ENCODE measurements around the gene CST6.
A peak's percentile ranks its signal among the peaks of the same experiment; 100 is the strongest.

Gene CST6

DNA sequence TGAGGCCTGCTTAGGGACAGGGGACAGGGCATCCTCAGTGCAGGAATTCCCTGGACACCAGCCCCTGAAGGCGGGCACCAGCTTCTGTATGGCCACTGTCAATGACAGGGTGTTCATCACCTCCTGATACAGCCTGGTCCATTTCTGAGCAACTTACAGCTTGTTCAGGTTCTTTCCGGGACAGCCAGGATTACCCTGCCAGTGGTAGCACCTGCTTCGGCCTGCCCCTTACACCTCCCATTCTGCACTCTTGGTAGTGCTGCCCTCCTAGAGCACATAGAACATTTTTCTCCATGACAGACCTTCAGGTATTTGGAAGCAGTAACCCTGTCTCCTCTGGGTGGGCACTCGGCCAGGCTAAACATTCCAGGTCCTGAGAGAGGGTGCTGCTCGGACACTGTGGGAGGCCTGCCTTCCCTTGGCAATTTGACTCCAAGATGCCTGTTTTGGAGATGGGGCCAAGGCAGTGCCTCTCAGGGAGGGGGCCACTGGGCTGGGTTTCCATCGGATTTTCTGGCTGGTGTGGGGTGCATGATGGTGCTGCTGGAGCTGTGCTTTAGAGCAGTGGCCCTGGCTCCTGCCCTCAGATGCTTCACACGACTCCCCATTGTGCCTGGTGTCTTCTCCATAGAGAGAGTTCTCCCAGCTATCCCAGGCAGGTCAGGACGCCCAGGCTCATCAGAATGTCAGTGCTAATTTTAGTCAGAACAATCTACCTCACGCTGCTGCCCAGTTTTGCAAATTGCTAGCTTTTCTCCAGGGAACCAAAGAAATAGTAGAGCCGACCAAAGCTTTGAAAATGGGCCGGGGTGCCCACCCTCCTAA is 35.9 kb downstream of the CST6 start:
- DNase-seq (ENCODE audit: low read depth in 2 of 2) = no peak

DNA sequence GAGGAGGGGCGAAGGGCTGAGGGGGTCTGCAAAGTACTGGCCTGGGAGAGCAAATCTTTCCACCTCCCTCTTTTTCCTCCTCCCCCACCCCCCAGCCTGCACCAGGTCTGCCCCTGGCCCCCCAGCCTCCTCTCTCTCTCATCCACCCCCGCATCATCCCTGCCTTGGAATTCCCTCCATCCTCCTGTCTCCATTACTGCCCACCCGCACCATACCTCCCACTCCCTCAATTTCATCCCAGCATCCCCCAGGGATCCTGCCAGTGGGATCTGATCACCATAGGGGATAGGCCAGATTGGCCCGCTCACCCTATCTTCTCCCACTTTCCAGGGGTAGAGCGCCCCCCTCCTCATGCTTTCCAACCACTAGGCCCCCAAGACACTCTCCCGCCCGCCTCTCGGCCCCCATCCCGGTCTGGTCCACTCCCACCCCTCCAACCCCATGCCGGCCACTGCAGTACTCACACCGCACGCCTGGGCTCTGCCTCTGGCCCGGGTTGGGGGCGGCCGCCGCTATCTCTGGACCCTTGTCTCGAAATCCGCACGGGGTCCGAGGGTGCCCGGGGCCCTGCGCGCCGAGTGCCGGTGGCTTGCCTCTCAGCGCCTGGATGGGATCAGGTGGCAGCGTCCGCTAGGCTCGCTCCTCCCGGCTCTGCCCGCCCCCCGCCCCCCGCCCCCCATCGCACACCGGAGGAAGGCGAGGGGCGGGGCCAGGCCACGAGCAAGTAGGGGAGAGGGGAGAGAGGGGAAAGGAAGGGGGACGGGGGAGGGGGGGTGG is 36.9 kb downstream of the CST6 start, which contains the start of gene GAL3ST3:
Gene GAL3ST3 (minus strand): TSS at position 615 of the 777 bp plus-strand sequence. CDS start 3,746 bp downstream, outside the sequence.
- no peak for DNase-seq (ENCODE audit: low read depth in 2 of 2)

DNA sequence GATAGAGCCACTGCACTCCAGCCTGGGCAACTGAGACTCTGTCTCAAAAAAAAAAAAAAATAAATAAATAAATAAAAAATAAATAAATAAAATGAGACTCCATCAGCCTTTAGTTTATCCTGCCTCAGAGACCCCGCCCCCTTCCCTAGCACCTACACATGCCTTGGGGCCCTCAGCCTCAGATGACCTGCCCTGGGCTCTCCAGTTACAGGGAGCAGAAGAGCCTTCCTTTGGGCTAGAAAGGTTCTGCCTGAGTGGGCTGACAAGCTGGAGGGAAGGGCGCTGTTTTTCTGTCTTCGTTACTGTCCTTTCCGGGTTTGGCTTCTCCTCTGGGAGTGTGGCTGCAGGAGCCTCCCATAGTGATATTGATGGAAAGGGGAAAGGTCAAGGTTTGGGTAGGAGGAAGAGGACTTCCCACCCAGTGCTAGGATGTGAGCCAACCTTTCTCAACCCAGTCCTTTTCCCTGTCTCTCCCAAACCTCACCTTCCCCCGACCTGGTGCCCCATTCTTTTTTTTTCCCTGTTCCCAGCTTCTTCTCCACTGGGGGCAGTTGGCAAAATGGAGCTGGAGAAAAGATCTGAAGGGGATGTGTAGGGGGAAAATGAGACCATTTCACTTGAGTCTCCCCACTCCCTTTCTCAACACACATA is 38.9 kb downstream of the CST6 start:
- no peak for DNase-seq (ENCODE audit: low read depth in 2 of 2)

DNA sequence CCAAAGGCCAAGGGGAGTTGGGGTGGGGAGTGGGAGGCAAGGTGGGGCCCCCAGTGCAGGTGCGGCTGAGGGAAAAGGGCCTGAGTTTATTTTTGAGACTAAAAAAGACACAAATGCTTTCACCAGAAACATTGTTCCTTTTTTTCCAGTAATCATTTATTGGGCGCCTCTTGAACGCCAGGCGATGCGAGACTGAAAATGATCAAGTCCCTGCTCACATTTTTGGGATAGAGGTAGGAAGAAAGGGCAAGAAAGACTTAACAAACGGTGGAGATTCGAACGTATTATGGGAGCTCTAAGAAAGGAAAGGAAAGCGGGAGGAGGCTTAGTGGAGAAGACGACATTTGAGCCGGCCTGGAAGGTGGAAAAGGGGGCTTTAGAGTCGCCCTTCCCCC is 39.6 kb downstream of the CST6 start:
- DNase-seq (ENCODE audit: low read depth in 2 of 2) = no peak

DNA sequence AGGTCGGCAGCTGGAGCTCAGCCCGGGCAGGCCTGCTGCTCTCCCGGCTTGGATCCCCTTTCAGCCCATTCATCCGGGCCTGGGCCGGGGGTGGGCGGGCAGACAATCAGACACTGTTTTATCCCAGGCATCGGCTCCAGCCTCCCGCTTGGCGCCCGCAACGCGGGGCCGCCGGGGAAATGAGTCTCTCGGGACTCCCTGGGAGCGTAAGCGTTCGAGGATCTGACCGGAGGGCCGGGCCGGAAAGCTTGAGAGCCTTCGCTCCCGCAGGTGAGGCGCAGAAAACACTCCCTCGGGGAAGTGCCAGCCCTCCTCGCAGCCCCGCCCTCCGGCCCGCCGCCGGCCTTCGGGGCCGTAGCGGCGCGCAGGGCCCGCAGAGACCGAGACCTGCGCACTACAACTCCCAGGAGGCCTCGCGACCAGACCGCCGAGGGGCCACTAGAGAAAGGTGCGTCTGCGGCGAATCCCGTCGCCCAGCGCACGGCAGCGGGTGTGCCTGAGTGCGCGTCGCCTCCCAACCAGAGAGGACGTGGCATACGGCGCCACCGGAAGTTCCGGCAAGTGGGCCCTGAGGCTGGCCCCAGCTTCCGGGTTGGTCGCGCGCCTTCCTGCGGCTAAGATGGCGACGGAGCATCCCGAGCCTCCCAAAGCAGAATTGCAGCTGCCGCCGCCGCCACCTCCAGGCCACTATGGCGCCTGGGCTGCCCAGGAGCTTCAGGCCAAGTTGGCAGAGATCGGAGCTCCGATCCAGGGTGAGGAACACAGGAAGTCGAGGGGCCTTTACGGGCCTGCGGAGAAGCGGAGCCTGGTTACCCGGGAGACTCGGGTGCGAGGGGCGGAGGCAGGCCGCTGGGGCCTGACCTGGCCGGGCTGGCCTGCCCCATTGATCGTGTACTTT is 40.2 kb downstream of the CST6 start, which contains the start of gene SF3B2:
Gene SF3B2 (plus strand): TSS at position 599 of the 898 bp plus-strand sequence. CDS start 21 bp downstream, at position 620.
- DNase-seq (ENCODE audit: low read depth in 2 of 2) = peak; percentile 92 to 94

DNA sequence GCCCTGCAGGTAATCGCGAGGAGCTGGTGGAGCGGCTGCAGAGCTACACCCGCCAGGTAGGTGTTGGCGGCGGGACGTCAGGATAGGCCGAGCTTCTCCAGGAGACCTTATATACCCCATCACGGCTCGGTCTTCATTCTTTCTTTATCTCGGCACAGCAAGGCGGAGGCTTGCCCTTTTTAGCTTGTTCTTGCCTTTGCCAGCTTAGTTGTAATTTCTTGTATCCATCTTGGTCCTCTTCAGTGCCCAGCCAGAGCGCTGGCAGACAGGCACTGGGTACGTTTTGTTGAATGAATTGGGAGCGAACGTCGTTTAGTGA is 40.8 kb downstream of the CST6 start:
- no peak for DNase-seq (ENCODE audit: low read depth in 2 of 2)

DNA sequence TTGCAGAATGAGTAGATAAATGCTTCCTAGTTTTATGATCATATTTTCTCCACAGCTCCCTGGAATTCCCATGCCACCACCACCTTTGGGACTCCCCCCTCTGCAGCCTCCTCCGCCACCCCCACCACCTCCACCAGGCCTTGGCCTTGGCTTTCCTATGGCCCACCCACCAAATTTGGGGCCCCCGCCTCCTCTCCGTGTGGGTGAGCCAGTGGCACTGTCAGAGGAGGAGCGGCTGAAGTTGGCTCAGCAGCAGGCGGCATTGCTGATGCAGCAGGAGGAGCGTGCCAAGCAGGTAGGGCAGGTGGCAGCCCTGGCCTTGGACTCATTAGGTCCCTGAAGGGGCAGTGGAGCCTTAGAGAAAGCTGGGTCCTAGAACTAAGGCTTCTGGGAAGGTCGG is 43.2 kb downstream of the CST6 start:
- DNase-seq (ENCODE audit: low read depth in 2 of 2) = no peak

DNA sequence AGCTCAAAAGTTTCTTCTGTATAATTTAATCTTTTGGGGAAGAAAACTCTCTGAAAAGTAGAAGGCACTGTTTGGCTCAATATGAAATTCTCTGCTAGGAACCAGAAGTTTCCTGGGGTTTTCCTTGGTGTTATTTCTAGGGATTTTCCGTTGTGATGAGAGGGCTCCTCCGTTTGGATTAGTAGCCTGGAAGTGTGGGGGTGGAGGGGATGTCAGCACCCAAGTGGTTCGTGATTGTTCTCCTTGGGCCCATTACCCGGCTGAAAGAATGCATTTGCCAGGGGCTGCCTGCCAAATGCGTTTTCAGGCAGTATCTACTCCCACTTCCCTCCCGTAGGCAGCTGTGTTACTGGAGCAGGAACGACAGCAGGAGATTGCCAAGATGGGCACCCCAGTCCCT is 44.7 kb downstream of the CST6 start:
- DNase-seq (ENCODE audit: low read depth in 2 of 2) = no peak

DNA sequence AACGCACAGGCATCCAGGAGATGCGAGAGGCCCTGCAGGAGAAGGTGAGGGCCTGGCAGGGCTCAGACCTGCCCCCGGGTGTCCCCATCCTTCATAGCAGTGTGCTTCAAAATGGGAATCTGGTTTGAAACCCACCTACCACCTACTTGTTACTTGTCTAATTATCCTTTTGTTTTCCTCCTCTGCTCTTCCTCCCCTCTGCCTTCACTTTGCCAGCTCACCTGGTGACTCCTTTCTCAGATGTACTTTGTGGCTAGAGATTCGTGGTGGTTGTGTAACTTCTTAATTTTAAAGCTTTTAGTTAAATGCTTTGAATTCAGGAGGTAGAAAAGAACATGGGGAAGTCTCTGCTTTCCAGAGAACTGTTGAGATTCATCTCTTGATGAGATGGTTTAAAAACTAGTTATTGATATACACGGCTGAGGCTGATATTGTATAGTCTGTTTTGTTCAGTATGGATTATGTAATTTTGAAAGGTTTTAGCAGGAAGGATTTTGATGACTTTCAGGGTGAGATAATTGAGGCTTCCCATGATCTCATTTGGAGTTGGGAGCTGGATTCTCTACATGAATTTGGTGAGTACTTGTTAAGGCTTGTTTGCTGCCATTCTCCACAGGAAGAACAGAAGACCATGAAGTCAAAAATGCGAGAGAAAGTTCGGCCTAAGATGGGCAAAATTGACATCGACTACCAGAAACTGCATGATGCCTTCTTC is 48.3 kb downstream of the CST6 start:
- no peak for DNase-seq (ENCODE audit: low read depth in 2 of 2)

DNA sequence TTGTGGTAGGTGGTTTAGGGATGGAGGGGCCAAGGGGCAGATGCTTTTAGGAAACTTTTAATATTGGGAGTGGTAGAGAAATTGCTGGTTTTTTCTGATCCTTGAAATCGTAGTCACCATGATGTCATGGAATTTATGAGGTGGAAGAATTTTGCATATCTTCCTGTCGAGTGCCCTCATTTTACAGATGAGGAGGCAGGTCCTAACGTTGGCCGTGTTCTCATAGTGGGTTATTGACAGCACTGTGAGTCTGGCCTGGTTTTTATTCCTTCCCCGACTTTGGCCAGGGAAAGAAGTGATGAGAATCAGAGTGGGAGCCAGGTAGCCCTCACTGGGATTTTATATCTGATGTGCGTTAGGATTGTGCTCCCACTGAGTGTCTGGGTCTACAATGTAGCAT is 49.5 kb downstream of the CST6 start:
- no peak for DNase-seq (ENCODE audit: low read depth in 2 of 2)

DNA sequence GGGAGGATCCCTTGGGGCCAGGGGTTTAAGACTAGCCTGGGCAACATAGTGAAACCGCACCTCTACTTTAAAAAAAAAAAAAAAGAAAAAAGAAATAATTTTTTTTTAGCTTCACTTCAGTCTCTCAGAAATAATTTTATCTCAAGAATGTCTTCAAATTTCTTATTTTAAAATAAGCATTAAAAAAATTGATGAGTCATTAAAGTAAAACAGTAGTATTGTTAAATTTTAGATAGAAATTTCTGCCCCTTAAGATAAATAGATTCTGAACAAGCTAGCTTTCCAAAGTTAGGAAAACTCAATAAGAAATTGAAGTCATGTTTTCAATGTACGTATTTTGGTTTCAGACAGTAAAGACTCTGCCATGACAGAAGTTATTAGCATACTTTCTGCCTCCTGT is 50.6 kb downstream of the CST6 start:
- no peak for DNase-seq (ENCODE audit: low read depth in 2 of 2)

Data from stimulated activated CD4-positive, alpha-beta T cell treated with anti-CD3 and anti-CD28 coated beads, Interleukin-12 subunit alpha, Interleukin-12 subunit beta, amount 100 ng/mL, for 24 hours (primary cell).